Fibroblast of villous mesenchyme (primary cell): ENCODE results near the gene DMBX1. TPM values are rescaled to one million over a fixed set of nuclear protein-coding genes. Genes with fewer than 3 reads are reported as not detected.

ENCODE experiments used
- DNase-seq: peaks from one replicate; pipeline ENCODE4 v3.0.0-alpha.2; 2010; ENCODE audit warnings: low read depth
- H3K4me3 ChIP-seq: 2 replicates; pipeline ENCODE4 v1.5.1; 2011; ENCODE audit warnings: low read depth, mild to moderate bottlenecking, low read length
- total RNA-seq: library from RNA; depleted of rRNA; stranded (reverse); fragments of >200 nt; gene quantifications from 2 replicates; pipeline ENCODE4 v1.2.3, GENCODE V29; 2012
- TF ChIP-seq, protein P1 (sequence below): IDR thresholded peaks from 2 replicates; pipeline ENCODE4 v1.5.1; 2012; ENCODE audit warnings: low read depth, mild to moderate bottlenecking, low read length; ENCODE audit not compliant: insufficient read depth

Gene DMBX1
- total RNA-seq, 1 donor = not detected

DNA sequence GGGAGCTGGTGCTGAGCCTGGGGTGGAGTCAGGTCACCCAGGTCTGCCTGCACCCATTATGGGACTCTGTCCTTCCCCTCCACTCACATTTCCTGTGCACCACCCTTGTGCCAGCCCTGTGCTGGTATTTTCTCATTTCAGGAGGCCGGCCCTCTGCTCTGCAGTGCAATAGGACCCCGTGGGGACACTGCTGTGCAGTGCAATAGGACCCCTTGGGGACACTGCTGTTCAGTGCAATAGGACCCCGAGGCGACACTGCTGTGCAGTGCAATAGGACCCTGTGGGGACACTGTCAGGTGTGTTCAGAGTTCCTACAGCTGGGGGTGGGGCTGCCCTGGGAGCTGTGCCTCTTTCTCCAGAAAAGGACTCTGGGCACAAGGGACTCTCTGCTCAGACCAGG, 36.2 kb upstream of the DMBX1 start:
- DNase-seq = no peak
- no peak overlapping the region for H3K4me3 ChIP-seq
- TF ChIP-seq, protein P1, sequence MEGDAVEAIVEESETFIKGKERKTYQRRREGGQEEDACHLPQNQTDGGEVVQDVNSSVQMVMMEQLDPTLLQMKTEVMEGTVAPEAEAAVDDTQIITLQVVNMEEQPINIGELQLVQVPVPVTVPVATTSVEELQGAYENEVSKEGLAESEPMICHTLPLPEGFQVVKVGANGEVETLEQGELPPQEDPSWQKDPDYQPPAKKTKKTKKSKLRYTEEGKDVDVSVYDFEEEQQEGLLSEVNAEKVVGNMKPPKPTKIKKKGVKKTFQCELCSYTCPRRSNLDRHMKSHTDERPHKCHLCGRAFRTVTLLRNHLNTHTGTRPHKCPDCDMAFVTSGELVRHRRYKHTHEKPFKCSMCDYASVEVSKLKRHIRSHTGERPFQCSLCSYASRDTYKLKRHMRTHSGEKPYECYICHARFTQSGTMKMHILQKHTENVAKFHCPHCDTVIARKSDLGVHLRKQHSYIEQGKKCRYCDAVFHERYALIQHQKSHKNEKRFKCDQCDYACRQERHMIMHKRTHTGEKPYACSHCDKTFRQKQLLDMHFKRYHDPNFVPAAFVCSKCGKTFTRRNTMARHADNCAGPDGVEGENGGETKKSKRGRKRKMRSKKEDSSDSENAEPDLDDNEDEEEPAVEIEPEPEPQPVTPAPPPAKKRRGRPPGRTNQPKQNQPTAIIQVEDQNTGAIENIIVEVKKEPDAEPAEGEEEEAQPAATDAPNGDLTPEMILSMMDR = no peak

DNA sequence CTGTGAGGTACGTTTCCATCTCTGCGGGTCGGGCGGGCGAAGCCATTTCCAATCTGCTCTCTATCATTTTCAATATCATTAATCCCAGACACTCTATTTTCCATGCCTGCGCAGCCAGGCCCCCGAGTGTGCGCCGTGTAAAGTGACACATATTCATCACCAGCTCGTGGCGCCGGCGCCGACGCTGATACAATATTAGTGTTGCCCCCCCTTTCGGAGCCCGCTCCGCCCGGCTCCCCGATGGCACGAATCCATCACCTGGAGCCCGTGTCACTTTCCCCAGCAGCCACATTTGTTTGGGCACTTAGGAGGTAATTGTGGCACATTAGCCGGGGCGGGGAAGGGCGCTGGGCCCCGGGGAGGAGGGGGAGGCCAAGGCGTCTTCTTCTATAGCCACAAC, 33.7 kb upstream of the DMBX1 start:
- TF ChIP-seq, protein P1 = no peak
- no peak for DNase-seq
- no peak overlapping the region for H3K4me3 ChIP-seq

DNA sequence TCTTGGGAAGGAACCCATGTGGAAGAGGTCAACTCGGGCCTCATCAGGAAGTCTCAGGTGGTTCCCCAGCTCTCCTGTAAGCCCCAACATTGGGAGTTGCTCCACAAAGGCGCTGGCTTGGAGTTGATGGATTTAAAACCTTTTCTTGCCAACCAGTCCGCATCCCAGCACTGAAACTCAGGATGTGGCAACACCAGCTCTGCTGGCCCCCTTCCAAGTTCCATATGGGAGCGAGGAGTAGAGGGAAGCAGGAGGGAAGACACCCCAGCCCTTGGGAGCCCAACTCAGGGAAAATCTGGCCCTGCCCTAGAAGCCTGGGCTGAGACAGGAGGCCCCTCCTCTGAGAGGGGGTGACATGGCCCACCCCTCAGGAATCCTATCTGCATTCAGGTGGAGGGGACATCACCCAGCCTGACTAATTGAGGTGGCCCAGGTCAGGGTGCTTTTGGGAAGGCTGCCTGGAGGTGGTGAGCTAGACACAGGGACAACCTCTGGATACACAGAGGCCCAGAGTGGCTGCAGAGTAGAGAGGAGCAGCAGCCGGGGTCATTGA, 33.1 kb upstream of the DMBX1 start:
- peak; percentile 12 for DNase-seq
- no peak overlapping the region for H3K4me3 ChIP-seq
- TF ChIP-seq, protein P1 = no peak

DNA sequence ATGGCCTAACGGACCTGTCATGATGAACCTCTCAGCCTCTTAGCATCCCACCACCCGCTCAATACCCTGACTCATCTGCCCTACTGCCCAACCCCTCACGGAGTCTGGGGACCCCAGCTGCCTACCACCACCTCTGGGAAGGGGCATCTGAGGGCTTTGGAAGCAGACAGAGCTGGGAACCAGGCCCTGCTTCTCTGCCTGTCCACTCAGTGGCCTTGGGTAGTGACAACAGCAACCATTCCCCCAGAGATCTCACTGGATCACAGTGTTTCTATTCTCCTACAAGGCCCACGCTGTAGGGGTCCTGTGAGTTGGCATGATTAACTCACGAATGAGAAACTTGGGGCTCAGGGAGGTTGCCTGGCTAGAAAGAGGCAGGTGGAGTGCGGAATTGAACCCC, 32.5 kb upstream of the DMBX1 start:
- no peak for DNase-seq
- TF ChIP-seq, protein P1 = no peak
- H3K4me3 ChIP-seq = no peak overlapping the region

DNA sequence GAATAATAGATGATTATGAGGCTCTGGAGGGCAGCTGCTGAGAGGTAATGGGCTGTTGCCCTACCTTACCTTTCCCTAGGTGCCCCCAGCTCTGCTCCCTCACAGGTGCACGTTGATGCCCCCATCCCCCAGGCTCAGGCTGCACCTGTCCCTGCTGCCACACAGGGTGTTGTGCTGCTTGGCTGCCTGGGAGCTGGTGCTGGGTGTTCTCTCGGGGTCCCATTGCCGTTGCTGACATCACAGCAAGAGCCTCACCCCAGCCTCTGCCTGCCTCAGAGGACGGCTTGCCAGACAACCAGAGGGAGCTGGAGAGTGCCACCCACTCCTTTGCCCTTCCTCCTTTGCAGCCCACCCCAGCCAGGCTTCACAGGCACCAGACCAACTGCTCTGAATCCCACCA, 31.4 kb upstream of the DMBX1 start:
- TF ChIP-seq, protein P1 = no peak
- no peak for DNase-seq
- no peak overlapping the region for H3K4me3 ChIP-seq

DNA sequence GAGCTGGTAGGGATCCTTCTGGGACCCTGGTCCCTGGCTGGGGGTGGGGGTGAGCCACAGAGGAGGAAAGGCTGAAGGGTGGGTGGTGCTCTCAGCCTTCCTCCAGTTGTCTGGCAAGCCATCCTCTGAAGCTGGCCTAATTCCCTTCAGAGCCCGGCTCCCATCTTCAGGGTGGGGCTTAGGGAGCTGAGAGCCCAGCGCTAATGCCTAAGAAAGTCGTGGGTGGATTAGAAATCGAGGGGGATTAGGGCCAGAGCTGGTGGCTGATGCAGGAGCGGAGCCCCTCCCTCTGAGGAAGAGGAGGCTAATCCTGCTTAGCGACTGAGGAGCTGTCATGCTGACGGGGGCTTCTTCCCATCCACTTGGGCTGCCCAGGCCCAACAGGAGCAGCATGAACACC, 30.8 kb upstream of the DMBX1 start:
- DNase-seq = no peak
- TF ChIP-seq, protein P1 = no peak
- H3K4me3 ChIP-seq = no peak overlapping the region

DNA sequence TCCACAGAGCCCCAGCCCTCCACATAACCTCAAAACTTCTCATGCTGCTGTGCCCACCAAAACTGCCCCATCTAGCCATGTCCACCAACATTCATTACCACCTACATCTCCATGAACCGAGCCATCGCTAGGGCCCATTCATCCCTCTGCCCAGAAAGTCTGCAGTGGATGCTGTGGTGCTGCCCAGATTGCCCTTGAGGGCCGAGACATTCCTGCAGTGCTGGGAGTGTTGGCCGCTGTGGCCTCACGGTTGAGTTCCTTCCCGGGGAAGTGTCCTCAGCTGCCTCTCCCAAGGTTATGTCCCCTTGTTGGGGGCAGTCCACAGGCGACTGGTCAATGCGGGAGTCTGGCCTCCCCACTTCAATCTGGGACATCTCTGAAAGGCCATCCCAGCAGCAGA, 30.3 kb upstream of the DMBX1 start:
- TF ChIP-seq, protein P1 = no peak
- no peak overlapping the region for H3K4me3 ChIP-seq
- DNase-seq = no peak
